GM12872 (cell line): Measurements from ENCODE around the gene HOXA13.

Experiments used
- CTCF ChIP-seq: IDR thresholded peaks from 3 replicates; pipeline ENCODE4 v1.5.1; 2011; ENCODE audit warnings: low read depth, mild to moderate bottlenecking, low read length, moderate library complexity; ENCODE audit not compliant: insufficient read depth

The HOXA13 gene

DNA sequence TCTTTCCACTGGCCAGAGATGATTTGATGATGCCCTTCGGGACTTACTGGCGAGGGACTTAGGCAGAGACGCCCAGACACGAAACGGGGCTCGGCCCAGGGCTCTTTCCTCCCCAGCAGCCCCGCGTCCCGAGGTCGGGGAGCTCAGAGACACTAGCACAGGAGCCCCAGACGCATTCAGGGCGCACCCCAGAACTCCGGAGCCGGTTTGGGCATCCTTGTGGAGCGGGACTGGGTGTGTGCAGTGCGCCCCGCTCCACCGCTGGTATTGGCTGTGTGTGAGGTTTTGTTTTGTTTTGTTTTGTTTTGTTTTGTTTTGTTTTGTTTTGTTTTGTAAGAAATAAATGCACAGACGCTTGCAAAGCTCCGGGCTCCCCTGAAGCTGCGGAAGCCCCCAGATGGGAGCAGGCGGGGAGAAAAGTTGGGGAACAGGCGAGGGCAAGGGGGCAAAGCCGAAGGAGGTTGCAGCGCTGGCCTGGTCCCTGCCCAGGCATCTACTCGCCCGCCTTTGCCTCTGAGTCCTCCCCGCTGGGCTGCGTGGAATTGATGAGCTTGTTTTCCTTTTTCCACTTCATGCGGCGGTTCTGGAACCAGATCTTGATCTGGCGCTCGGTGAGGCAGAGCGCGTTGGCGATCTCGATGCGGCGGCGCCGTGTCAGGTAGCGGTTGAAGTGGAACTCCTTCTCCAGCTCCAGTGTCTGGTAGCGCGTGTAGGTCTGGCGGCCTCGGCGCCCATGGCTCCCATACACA, 54.6 kb downstream of the HOXA13 start:
- TF ChIP-seq CTCF = no peak

- TF ChIP-seq CTCF = no peak
Measured at GRCh38 chr7:27144781-27145164, 55.1 kb downstream of the HOXA13 start.
